Uterus (tissue), 2 donors: ENCODE data around the gene RAI1.

Experiments used
- POLR2A ChIP-seq, 2 donors: fragments of 450-650 bp; IDR thresholded peaks; one replicate each; pipeline ENCODE4 v1.6.1; 2016; ENCODE audit warnings: antibody characterized with exemption in 2 of 2, mild to moderate bottlenecking in 1 of 2, moderate library complexity in 1 of 2
- TF ChIP-seq, protein P1 (sequence below), 4 experiments: fragments of 200-600 bp in 2 of 4; fragments of 450-650 bp in 2 of 4; sonication (generic) in 2 of 4; IDR thresholded peaks; one replicate each; pipeline ENCODE4 v1.5.1; 2016 to 2019; ENCODE audit warnings: antibody characterized with exemption in 4 of 4, mild to moderate bottlenecking in 2 of 4, moderate library complexity in 1 of 4

DNA sequence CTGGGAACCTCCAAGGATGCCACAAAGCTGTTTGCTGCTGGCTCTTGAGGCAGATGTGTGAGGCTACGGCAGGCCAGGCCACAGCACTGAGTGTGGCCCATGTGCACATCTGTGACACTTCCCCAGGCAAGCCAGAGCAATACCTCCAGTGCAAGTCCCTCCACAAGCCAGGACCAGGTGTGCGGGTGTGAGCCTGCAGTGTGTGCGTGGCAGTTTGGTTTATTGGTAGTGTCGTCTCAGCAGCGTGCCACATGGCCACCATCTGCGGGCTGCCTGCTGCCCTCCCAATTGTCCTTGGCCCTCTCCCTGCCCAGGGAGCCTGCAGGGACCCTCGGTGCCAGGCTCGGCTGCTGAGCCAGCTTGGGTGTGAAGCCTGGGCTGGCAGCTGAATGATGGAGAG is 165.4 kb downstream of the RAI1 start:
- no peak for TF ChIP-seq POLR2A (IDR thresholded peaks at IDR 0.05)
- TF ChIP-seq, protein P1, sequence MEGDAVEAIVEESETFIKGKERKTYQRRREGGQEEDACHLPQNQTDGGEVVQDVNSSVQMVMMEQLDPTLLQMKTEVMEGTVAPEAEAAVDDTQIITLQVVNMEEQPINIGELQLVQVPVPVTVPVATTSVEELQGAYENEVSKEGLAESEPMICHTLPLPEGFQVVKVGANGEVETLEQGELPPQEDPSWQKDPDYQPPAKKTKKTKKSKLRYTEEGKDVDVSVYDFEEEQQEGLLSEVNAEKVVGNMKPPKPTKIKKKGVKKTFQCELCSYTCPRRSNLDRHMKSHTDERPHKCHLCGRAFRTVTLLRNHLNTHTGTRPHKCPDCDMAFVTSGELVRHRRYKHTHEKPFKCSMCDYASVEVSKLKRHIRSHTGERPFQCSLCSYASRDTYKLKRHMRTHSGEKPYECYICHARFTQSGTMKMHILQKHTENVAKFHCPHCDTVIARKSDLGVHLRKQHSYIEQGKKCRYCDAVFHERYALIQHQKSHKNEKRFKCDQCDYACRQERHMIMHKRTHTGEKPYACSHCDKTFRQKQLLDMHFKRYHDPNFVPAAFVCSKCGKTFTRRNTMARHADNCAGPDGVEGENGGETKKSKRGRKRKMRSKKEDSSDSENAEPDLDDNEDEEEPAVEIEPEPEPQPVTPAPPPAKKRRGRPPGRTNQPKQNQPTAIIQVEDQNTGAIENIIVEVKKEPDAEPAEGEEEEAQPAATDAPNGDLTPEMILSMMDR (IDR thresholded peaks at IDR 0.05): no peak
